ENCODE measurements around the gene TBC1D17.

TBC1D17 gene

DNA sequence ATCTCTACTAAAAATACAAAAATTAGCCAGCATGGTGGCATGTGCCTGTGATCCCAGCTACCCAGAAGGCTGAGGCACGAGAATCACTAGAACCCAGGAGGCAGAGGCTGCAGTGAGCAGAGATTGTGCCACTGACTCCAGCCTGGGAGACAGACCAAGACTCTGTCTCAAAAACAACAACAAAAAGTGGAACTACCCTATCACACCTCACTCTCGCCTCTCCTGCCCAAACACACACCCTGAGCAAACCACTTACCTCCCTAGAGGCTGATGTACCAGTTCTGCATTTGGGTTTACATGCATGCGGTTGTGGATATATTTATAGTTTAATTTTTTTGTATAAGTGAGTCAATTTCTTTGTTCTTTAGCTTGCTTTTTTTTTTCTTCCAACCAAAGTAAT is 34.2 kb upstream of the TBC1D17 start:
- Histone ChIP-seq H3K79me2 (ENCODE audit: insufficient read depth, low read length) (no peaks in the 10 kb centered on the region), H3K4me3 (ENCODE audit: insufficient read depth, low read length, poor library complexity, severe bottlenecking) (no peak overlapping the region), H3K27me3 (ENCODE audit: low read length) (no peaks in the 10 kb centered on the region), H3K4me2 (ENCODE audit: low read depth, low read length, poor library complexity, severe bottlenecking) (peak overlapping the region; percentile 33), H3K27ac (ENCODE audit: low read depth, low read length) (peak overlapping the region; percentile 55; the same call in 1 of the 2 replicates), H3F3A (ENCODE audit: insufficient read depth) (peaks cover 9% of the 10 kb centered on the region; the same call in 1 of the 2 replicates), H3K9ac (ENCODE audit: low read length) (no peak overlapping the region), H3K9me3 (ENCODE audit: insufficient read depth, low read length) (no peaks in the 10 kb centered on the region), H4K20me1 (ENCODE audit: low read depth, low read length) (no peaks in the 10 kb centered on the region), H2AFZ (ENCODE audit: low read depth, low read length, severe bottlenecking) (no peak overlapping the region), H3K36me3 (ENCODE audit: low read length) (0 out of 2 replicates have a peak, but pooled peaks cover 3% of the 10 kb centered on the region), H3K9me2 (replicated peaks; ENCODE audit: insufficient read depth, low read length) (no peaks in the 10 kb centered on the region)
- TF ChIP-seq CTCF (IDR thresholded peaks at IDR 0.05; ENCODE audit: insufficient read depth, low read length, poor library complexity, severe bottlenecking) (no peak), EZH2phosphoT487 (conservative IDR thresholded peaks at IDR 0.05; ENCODE audit: low read length) (no peak)

DNA sequence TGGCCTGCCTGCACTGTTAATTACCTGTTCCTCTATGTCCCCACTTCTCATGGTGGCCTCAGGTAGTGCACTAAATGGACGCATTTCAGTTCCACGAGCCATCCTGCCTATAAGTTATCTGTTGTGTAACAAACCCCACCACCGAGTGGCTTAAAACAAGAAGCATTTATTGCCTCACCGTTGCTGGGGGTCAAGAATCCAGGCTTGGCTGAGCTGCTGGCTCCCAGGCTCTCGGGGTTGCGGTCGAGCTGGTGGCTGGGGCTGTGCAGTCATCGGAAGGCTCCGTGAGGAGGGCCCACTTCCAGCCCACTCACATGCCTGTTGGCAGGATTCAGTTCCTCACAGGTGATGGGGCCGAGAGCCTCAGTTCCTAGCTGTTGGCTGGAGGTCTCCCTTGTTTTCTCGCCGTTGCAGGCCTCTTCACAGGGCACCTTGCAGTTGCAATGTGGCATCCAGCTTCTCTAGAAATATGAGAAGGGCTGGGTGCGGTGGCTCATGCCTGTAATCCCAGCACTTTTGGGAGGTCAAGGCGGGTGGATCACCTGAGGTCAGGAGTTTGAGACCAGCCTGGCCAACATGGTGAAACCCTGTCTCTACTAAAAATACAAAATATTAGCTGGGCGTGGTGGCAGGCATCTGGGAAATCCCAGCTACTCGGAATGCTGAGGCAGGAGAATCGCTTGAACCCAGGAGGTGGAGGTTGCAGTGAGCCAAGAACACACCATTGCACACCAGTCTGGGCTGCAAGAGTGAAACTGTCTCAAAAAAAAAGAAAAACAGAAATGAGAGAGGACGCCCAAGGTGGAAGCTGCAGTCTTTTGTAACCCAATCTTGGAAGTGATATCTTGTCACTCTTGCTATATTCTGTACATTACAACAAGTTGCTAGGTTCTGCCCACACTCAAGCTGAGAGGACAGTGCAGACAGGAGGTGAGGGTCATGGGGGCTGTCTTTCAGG is 33.1 kb upstream of the TBC1D17 start:
- no peaks in the 10 kb centered on the region for H4K20me1 ChIP-seq (ENCODE audit: low read depth, low read length)
- TF ChIP-seq CTCF (IDR thresholded peaks at IDR 0.05; ENCODE audit: insufficient read depth, low read length, poor library complexity, severe bottlenecking) (no peak), EZH2phosphoT487 (conservative IDR thresholded peaks at IDR 0.05; ENCODE audit: low read length) (no peak)
- H3K9me2 ChIP-seq (replicated peaks; ENCODE audit: insufficient read depth, low read length): no peaks in the 10 kb centered on the region
- H3K9me3 ChIP-seq (ENCODE audit: insufficient read depth, low read length): no peaks in the 10 kb centered on the region
- H3K36me3 ChIP-seq (ENCODE audit: low read length): no peaks in the 10 kb centered on the region
- H2AFZ ChIP-seq (ENCODE audit: low read depth, low read length, severe bottlenecking): no peak overlapping the region
- no peak overlapping the region for H3K4me2 ChIP-seq (ENCODE audit: low read depth, low read length, poor library complexity, severe bottlenecking)
- peaks cover 9% of the 10 kb centered on the region for H3F3A ChIP-seq (ENCODE audit: insufficient read depth)
- no peak overlapping the region for H3K9ac ChIP-seq (ENCODE audit: low read length)
- H3K27ac ChIP-seq (ENCODE audit: low read depth, low read length): no peak overlapping the region
- H3K4me3 ChIP-seq (ENCODE audit: insufficient read depth, low read length, poor library complexity, severe bottlenecking): no peak overlapping the region
- no peaks in the 10 kb centered on the region for H3K79me2 ChIP-seq (ENCODE audit: insufficient read depth, low read length)
- no peaks in the 10 kb centered on the region for H3K27me3 ChIP-seq (ENCODE audit: low read length)

- TF ChIP-seq CTCF (IDR thresholded peaks at IDR 0.05; ENCODE audit: insufficient read depth, low read length, poor library complexity, severe bottlenecking) (no peak), EZH2phosphoT487 (conservative IDR thresholded peaks at IDR 0.05; ENCODE audit: low read length) (no peak)
- Histone ChIP-seq H3K79me2 (ENCODE audit: insufficient read depth, low read length) (no peaks in the 10 kb centered on the region), H3K9me3 (ENCODE audit: insufficient read depth, low read length) (no peaks in the 10 kb centered on the region), H2AFZ (ENCODE audit: low read depth, low read length, severe bottlenecking) (no peak overlapping the region), H3K27ac (ENCODE audit: low read depth, low read length) (no peak overlapping the region), H3K4me3 (ENCODE audit: insufficient read depth, low read length, poor library complexity, severe bottlenecking) (no peak overlapping the region), H3F3A (ENCODE audit: insufficient read depth) (peaks cover 12% of the 10 kb centered on the region), H3K4me2 (ENCODE audit: low read depth, low read length, poor library complexity, severe bottlenecking) (no peak overlapping the region), H3K27me3 (ENCODE audit: low read length) (no peaks in the 10 kb centered on the region), H4K20me1 (ENCODE audit: low read depth, low read length) (no peaks in the 10 kb centered on the region), H3K9ac (ENCODE audit: low read length) (no peak overlapping the region), H3K9me2 (replicated peaks; ENCODE audit: insufficient read depth, low read length) (no peaks in the 10 kb centered on the region), H3K36me3 (ENCODE audit: low read length) (no peaks in the 10 kb centered on the region)
Measured at GRCh38 chr19:49845414-49845813, 32.1 kb upstream of the TBC1D17 start.

All from SU-DHL-6 (cell line).